NB4 (cell line): ENCODE data around the gene RGL3.

Source experiments
- DNase-seq: peaks from one replicate; pipeline ENCODE4 v3.0.0; 2010; ENCODE audit warnings: low read depth
- H3K4me3 ChIP-seq: one replicate; pipeline ENCODE4 v1.5.1; 2011; ENCODE audit warnings: mild to moderate bottlenecking, low read depth, low read length, moderate library complexity
- CTCF ChIP-seq: IDR thresholded peaks from one replicate; pipeline ENCODE4 v1.5.1; 2012; ENCODE audit warnings: low read depth, low read length
- MAX ChIP-seq: IDR thresholded peaks from 2 replicates; pipeline ENCODE4 v1.6.1; 2011; ENCODE audit warnings: low read depth, low read length
- MYC ChIP-seq: IDR thresholded peaks from 2 replicates; pipeline ENCODE4 v1.6.1; 2011; ENCODE audit warnings: low read depth, low read length
- POLR2A ChIP-seq: IDR thresholded peaks from 2 replicates; pipeline ENCODE4 v1.6.1; 2011; ENCODE audit warnings: mild to moderate bottlenecking; ENCODE audit not compliant: insufficient read length; ENCODE audit errors: extremely low read depth

Gene RGL3

GRCh38 chr19:11448923-11449554 lies 29.9 kb upstream of the RGL3 start:
- no peak for TF ChIP-seq MYC
- TF ChIP-seq CTCF: no peak
- no peak for TF ChIP-seq MAX
- no peak for TF ChIP-seq POLR2A
- DNase-seq: no peak
- no peak overlapping the region for H3K4me3 ChIP-seq

- DNase-seq: no peak
- no peak for TF ChIP-seq MAX
- TF ChIP-seq MYC: no peak
- no peak for TF ChIP-seq POLR2A
- TF ChIP-seq CTCF: no peak
- no peak overlapping the region for H3K4me3 ChIP-seq
Observed at GRCh38 chr19:11448410-11448809, 29.3 kb upstream of the RGL3 start.

- H3K4me3 ChIP-seq: no peak overlapping the region
- TF ChIP-seq MYC (no peak), MAX (no peak), CTCF (no peak), POLR2A (no peak)
- no peak for DNase-seq
Observed at GRCh38 chr19:11447347-11448262, 28.5 kb upstream of the RGL3 start.

- DNase-seq: peak; percentile 58
Observed at GRCh38 chr19:11446652-11447301, 27.7 kb upstream of the RGL3 start.

GRCh38 chr19:11446271-11446651 lies 27.1 kb upstream of the RGL3 start:
- H3K4me3 ChIP-seq: no peak overlapping the region
- TF ChIP-seq POLR2A: no peak
- DNase-seq: no peak

More at GRCh38 chr19:11446652-11447301, 27.7 kb upstream of the RGL3 start:
- TF ChIP-seq MAX (no peak), POLR2A (no peak), CTCF (peak; percentile 56)
- H3K4me3 ChIP-seq: no peak overlapping the region

- no peak for TF ChIP-seq POLR2A
- TF ChIP-seq MAX: no peak
- no peak for TF ChIP-seq MYC
- no peak for TF ChIP-seq CTCF
- no peak overlapping the region for H3K4me3 ChIP-seq
- DNase-seq: no peak
Observed at GRCh38 chr19:11445141-11445540, 26.0 kb upstream of the RGL3 start.
